ENCODE results near the gene PNMA8B.

DNA sequence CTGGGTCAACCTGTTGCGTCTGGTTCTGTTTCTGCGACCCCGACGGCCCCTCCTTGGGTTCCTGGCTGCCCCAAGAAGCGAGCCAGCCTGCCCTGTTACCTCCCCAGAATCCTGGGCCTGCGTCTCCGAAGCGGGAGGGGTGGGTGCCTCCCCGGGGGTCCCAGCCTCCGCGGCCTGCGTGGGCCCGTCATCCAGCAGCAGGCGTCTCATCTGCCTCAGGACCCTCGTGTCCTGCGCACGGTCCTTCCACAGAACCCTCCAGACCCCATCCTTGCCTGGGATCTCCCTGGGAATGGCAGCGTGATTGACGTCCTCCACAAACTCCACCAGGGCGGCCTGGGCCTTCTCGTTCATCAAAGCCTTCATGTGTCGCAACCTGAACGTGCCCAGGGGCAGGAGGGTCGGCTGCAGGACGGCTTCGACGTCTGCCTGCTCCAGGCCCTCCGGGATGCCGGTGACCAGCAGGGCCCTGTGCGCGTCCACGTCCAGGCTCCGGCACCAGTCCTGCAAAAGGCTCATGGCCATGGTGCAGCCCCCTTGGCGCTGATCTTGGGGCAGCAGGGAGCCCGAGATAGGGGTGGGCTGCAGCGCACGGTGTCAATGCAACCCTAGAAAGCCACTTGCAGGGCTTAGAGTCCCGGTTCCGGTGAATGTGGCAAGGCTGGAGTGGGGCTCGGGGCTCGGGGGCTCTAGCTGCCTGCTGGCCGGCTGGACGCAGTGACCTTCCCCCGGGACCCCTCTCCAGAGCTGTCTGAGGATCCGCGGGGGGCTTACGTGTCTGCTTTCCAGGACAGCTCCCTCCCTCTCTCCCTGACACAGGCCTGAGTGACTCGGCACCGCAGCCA lies 504 bp downstream of the PNMA8B start:
- TF ChIP-seq, protein P1, sequence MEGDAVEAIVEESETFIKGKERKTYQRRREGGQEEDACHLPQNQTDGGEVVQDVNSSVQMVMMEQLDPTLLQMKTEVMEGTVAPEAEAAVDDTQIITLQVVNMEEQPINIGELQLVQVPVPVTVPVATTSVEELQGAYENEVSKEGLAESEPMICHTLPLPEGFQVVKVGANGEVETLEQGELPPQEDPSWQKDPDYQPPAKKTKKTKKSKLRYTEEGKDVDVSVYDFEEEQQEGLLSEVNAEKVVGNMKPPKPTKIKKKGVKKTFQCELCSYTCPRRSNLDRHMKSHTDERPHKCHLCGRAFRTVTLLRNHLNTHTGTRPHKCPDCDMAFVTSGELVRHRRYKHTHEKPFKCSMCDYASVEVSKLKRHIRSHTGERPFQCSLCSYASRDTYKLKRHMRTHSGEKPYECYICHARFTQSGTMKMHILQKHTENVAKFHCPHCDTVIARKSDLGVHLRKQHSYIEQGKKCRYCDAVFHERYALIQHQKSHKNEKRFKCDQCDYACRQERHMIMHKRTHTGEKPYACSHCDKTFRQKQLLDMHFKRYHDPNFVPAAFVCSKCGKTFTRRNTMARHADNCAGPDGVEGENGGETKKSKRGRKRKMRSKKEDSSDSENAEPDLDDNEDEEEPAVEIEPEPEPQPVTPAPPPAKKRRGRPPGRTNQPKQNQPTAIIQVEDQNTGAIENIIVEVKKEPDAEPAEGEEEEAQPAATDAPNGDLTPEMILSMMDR (IDR thresholded peaks at IDR 0.05), result no peak
- no peak for TF ChIP-seq ZFX (IDR thresholded peaks at IDR 0.05; ENCODE audit: borderline replicate concordance)

All from 22Rv1 (cell line).